Fibroblast of pulmonary artery (primary cell): ENCODE results near the gene RPS6KA1.
"Not testable (repeated sequence)": the region's sequence is repeated elsewhere in the genome, so short reads cannot be mapped to it uniquely, and the experiment has no call there.

ENCODE experiments used
- DNase-seq: peaks from one replicate; pipeline ENCODE4 v3.0.0-alpha.2; 2010; ENCODE audit warnings: low read depth
- H3K4me3 ChIP-seq: replicated peaks from 2 replicates; pipeline ENCODE4 v1.5.1; 2011; ENCODE audit warnings: low read depth, mild to moderate bottlenecking, control low read depth, low read length, moderate library complexity
- TF ChIP-seq, protein P1 (sequence below): IDR thresholded peaks from 2 replicates; pipeline ENCODE4 v1.5.1; 2011; ENCODE audit warnings: mild to moderate bottlenecking, control low read depth, low read length, inconsistent platforms; ENCODE audit errors: missing control alignments

Gene RPS6KA1

DNA sequence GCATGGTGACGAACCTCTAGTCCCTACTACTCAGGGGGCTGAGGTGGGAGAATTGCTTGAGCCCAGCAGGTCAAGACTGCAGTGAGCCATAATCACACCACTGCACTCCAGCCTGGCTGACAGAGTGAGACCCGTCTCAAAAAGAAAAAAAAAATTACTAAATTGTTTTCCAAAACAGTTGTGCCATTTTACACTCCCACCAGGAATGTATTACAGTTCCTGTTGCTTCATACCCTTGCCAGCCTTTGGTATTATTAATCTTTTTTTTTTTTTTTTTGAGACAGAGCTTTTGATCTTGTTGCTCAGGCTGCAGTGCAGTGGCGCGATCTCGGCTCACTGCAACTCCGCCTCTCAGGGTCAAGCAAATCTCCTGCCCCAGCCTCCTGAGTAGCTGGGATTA is 55.9 kb downstream of the RPS6KA1 start:
- TF ChIP-seq, protein P1, sequence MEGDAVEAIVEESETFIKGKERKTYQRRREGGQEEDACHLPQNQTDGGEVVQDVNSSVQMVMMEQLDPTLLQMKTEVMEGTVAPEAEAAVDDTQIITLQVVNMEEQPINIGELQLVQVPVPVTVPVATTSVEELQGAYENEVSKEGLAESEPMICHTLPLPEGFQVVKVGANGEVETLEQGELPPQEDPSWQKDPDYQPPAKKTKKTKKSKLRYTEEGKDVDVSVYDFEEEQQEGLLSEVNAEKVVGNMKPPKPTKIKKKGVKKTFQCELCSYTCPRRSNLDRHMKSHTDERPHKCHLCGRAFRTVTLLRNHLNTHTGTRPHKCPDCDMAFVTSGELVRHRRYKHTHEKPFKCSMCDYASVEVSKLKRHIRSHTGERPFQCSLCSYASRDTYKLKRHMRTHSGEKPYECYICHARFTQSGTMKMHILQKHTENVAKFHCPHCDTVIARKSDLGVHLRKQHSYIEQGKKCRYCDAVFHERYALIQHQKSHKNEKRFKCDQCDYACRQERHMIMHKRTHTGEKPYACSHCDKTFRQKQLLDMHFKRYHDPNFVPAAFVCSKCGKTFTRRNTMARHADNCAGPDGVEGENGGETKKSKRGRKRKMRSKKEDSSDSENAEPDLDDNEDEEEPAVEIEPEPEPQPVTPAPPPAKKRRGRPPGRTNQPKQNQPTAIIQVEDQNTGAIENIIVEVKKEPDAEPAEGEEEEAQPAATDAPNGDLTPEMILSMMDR: no peak
- no peak for DNase-seq
- no peak overlapping the region for H3K4me3 ChIP-seq

GRCh38 chr1:26593385-26593784 is 63.8 kb downstream of the RPS6KA1 start:
- TF ChIP-seq, protein P1: no peak
- no peak for DNase-seq
- no peak overlapping the region for H3K4me3 ChIP-seq

GRCh38 chr1:26594593-26594992 is 65.0 kb downstream of the RPS6KA1 start:
- not testable (repeated sequence) for DNase-seq

GRCh38 chr1:26597629-26598039 is 68.1 kb downstream of the RPS6KA1 start:
- TF ChIP-seq, protein P1: peak; percentile 69
- no peak overlapping the region for H3K4me3 ChIP-seq
- peak; percentile 78 for DNase-seq

More at GRCh38 chr1:26594593-26594992, 65.0 kb downstream of the RPS6KA1 start:
- not testable (repeated sequence) for H3K4me3 ChIP-seq

DNA sequence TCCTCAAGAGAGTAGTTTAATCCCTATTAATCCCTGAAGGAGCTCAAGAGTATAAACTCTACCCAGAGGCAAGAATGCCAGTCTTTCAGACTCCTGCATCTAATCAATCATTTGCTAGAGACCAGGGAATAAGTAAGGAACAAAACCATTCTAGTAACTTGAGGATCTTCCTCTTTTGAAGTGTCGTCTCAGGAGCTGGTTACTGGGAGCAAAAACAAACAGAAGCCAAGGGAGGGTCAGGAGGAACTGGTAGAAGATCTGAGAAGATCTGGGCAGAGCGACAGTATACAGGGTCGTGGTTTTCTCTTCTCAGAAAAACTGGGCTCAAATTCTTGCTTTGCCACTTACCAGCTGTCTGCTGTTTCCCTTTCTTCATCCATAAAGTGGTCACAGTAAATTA is 69.3 kb downstream of the RPS6KA1 start:
- TF ChIP-seq, protein P1: no peak
- no peak overlapping the region for H3K4me3 ChIP-seq
- DNase-seq: no peak

- peak; percentile 81 for DNase-seq
- H3K4me3 ChIP-seq: no peak overlapping the region
- TF ChIP-seq, protein P1: peak; percentile 81
These were observed 72.9 kb downstream of the RPS6KA1 start for GRCh38 chr1:26602378-26602959.

GRCh38 chr1:26603856-26604255 is 74.3 kb downstream of the RPS6KA1 start:
- H3K4me3 ChIP-seq: no peak overlapping the region
- no peak for DNase-seq
- TF ChIP-seq, protein P1: no peak
